GM23248 (cell line): Measurements from ENCODE around the gene LBHD2. TPM values are rescaled to one million over a fixed set of nuclear protein-coding genes. Genes with fewer than 3 reads are reported as not detected.

Experiments
- DNase-seq: peaks from one replicate; pipeline ENCODE4 v3.0.0-alpha.2; 2015
- H2AFZ ChIP-seq: fragments of 200-600 bp; sonication (generic); 2 replicates; pipeline ENCODE4 v1.6.1; 2016; ENCODE audit warnings: antibody characterized with exemption
- H3F3A ChIP-seq: fragments of 200-600 bp; sonication (generic); 2 replicates; pipeline ENCODE4 v1.6.1; 2016; ENCODE audit warnings: mild to moderate bottlenecking, antibody characterized with exemption, mixed run types; ENCODE audit not compliant: insufficient read depth
- H3K27ac ChIP-seq: fragments of 200-600 bp; sonication (generic); 2 replicates; pipeline ENCODE4 v1.5.1; 2016; ENCODE audit warnings: mild to moderate bottlenecking
- H3K27me3 ChIP-seq: fragments of 200-600 bp; sonication (generic); replicated peaks from 2 replicates; pipeline ENCODE4 v1.6.1; 2016; ENCODE audit warnings: mild to moderate bottlenecking; ENCODE audit not compliant: insufficient read depth
- H3K36me3 ChIP-seq: fragments of 200-600 bp; sonication (generic); 2 replicates; pipeline ENCODE4 v1.6.1; 2016; ENCODE audit warnings: low read depth, mild to moderate bottlenecking
- H3K4me1 ChIP-seq: fragments of 200-600 bp; sonication (generic); 2 replicates; pipeline ENCODE4 v1.6.1; 2016; ENCODE audit warnings: mild to moderate bottlenecking; ENCODE audit not compliant: insufficient read depth
- H3K4me2 ChIP-seq: fragments of 200-600 bp; sonication (generic); one replicate; pipeline ENCODE4 v1.6.1; 2016; ENCODE audit warnings: mild to moderate bottlenecking; ENCODE audit not compliant: unreplicated experiment
- H3K4me3 ChIP-seq: fragments of 200-600 bp; sonication (generic); 2 replicates; pipeline ENCODE4 v1.5.1; 2016; ENCODE audit warnings: mild to moderate bottlenecking
- H3K79me2 ChIP-seq: fragments of 200-600 bp; sonication (generic); 2 replicates; pipeline ENCODE4 v1.6.1; 2016; ENCODE audit warnings: mild to moderate bottlenecking; ENCODE audit not compliant: insufficient read depth
- H3K9ac ChIP-seq: fragments of 200-600 bp; sonication (generic); 2 replicates; pipeline ENCODE4 v1.6.1; 2016; ENCODE audit warnings: mild to moderate bottlenecking
- H3K9me2 ChIP-seq: fragments of 200-600 bp; sonication (generic); 2 replicates; pipeline ENCODE4 v1.6.1; 2016; ENCODE audit warnings: mixed run types, mild to moderate bottlenecking, moderate library complexity; ENCODE audit not compliant: insufficient read depth
- H3K9me3 ChIP-seq: fragments of 200-600 bp; sonication (generic); one replicate; pipeline ENCODE4 v1.6.1; 2017; ENCODE audit warnings: low read depth
- H4K20me1 ChIP-seq: fragments of 200-600 bp; sonication (generic); 2 replicates; pipeline ENCODE4 v1.6.0; 2016; ENCODE audit not compliant: insufficient read depth
- EZH2 ChIP-seq: fragments of 200-600 bp; sonication (generic); IDR thresholded peaks from 2 replicates; pipeline ENCODE4 v1.6.1; 2018; ENCODE audit warnings: antibody characterized with exemption, mild to moderate bottlenecking; ENCODE audit not compliant: insufficient read depth, poor library complexity, severe bottlenecking
- EZH2phosphoT487 ChIP-seq: fragments of 200-600 bp; sonication (generic); IDR thresholded peaks from 2 replicates; pipeline ENCODE4 v1.6.1; 2018; ENCODE audit warnings: antibody characterized with exemption, moderate library complexity, mild to moderate bottlenecking, low read depth; ENCODE audit not compliant: insufficient read depth
- WGBS, 2 experiments: methylation state at CpG; one replicate each; pipeline ENCODE4 v1.1.6; 2015 to 2017; ENCODE audit warnings: low lambda C conversion rate in 2 of 2, low coverage in 1 of 2; ENCODE audit errors: missing lambda C conversion rate in 2 of 2; 5-methylcytosine and 5-hydroxymethylcytosine counted together
- in situ Hi-C: fragments of 300-500 bp; cut with MboI; formaldehyde crosslinking; loops from 2 replicates; pipeline ENCODE4 v1.15.0; 2020
- polyA plus RNA-seq: library from polyadenylated mRNA; unstranded; fragments of >200 nt; fragmentation: Nextera tagmentation; extraction: Ambion mirVana; gene quantifications from 2 replicates; pipeline ENCODE4 v1.2.1, GENCODE V29; 2016
- total RNA-seq: library from RNA; depleted of rRNA; stranded (reverse); fragments of >200 nt; shearing (Covaris generic); gene quantifications from 2 replicates; pipeline ENCODE4 v1.2.3, GENCODE V29; 2014

The LBHD2 gene
- total and polyA plus RNA-seq, 2 experiments from 2014 or later: not detected

DNA sequence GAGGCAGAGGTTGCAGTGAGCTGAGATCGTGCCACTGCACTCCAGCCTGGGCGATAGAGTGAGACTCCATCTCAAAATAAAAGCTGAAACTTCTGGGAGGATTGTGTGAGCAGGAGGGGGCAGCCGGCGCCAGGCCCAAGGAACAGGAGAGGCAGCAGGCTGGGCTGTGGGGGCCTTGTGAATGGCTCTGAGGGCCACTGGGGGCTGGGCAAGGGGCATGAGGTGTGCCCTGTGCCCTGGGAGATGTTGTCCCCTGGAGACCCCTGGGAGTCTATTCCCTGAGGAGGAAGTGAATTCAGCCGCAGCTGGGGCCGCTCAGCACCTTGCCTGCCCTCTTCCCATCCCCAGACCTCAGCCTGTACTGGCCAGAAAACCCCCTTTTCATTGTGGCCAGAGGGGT is 4.9 kb downstream of the LBHD2 start:
- DNase-seq: no peak
- no peak overlapping the region for H3K4me3 ChIP-seq
- no peaks in the 10 kb centered on the region for H3K9me3 ChIP-seq
- H3K9ac ChIP-seq: no peak overlapping the region
- TF ChIP-seq EZH2: no peak
- TF ChIP-seq EZH2phosphoT487: no peak
- H3K79me2 ChIP-seq: no peaks in the 10 kb centered on the region
- no peak overlapping the region for H2AFZ ChIP-seq
- peaks cover 6% of the 10 kb centered on the region; the same call in 1 of the 2 replicates for H3K27me3 ChIP-seq
- no peak overlapping the region for H3K27ac ChIP-seq
- in situ Hi-C loops: loop anchor here (10.0 kb wide), 1 partner anchor 196 kb away; no protein-coding TSS in a partner anchor
- H3K9me2 ChIP-seq: no peaks in the 10 kb centered on the region
- no peak overlapping the region for H3K4me2 ChIP-seq
- H4K20me1 ChIP-seq: no peaks in the 10 kb centered on the region
- 77 to 85% methylated on average over 6 of the region's 6 CpGs for WGBS, 2 experiments
- no peaks in the 10 kb centered on the region for H3K4me1 ChIP-seq
- H3F3A ChIP-seq: no peaks in the 10 kb centered on the region
- no peaks in the 10 kb centered on the region for H3K36me3 ChIP-seq

DNA sequence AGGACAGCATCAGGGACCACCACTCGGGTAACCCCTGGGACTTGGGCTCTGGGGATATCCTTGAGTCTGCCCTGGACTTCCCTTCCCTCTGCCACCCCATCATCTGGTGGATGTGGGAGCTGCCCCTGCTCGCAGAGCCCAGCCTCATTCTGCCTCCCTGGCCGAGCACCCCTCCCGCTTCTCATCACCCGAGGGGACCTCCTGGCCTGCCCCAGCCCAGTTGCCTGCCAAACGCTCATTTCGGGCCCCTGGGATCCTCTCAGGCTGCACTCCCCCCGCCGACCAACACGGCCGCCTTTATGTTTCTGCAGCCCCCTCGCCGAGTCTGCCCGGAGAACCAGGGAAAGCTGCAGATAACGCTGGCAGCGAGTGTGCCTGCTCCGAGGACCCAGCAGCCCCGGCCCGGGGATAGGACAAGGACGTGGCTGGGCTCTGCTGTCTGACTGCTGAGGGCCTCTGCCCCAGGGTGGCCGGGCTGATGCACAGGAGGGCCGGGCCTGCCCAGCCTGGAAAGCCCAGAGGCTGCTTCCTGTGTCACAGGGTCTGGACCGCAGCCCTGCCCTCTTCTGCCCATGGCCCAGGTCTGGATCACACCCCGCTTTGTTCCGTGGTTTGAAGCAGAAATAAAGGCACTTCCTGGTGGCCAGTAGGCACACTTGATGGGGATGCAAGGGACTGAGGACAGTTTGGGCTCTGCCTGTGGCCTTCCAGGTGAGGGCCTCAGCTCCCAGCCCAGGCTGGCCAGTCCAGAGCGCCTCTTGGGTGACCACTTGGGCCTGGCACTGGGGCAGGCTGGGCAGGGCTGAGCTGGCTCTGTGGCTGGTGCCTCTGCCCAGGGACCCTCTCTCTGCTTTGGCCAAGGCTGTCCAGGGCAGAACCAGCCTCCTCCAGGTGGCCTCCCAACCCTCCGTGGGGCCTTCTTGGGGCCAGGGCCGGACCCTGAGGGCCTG is 5.7 kb downstream of the LBHD2 start:
- in situ Hi-C loops: loop anchor here (10.0 kb wide), 1 partner anchor 195 kb away; no protein-coding TSS in a partner anchor
- WGBS, 2 experiments: 89% methylated on average over 28 of the region's 28 CpGs

DNA sequence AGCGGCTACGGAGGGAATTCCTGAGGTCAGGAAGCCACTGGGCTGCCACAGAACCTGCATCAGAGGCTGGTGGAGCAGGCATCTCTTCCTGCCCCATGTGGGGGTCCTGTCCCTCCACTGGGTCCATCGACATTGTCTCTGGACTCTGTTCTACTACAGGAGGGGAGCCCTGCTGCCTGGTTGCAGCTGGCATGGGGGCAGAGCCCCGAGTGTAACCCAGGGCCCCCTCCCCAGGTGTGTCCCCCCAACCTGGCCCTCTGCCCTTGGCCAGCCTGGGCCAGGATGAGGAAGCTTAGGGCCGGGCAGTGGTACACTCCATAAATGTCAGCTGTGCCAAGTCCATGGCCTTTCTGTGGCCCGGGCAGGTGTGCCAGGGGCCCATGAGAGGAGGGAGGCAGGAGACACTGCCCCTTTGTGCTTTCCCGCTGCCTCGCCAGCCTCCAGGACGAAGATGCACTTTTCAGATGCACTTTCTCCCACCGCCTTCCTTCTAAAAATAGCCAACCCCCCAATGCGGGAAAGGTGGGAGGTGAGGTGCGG is 6.5 kb downstream of the LBHD2 start:
- H3F3A ChIP-seq: no peaks in the 10 kb centered on the region
- 85 to 86% methylated on average over 12 of the region's 12 CpGs for WGBS, 2 experiments
- DNase-seq: no peak
- H3K4me3 ChIP-seq: no peak overlapping the region
- no peak overlapping the region for H3K27ac ChIP-seq
- no peaks in the 10 kb centered on the region for H3K9me2 ChIP-seq
- no peak overlapping the region for H3K9ac ChIP-seq
- in situ Hi-C loops: no loop called here
- H3K4me1 ChIP-seq: no peaks in the 10 kb centered on the region
- no peaks in the 10 kb centered on the region for H3K9me3 ChIP-seq
- TF ChIP-seq EZH2: no peak
- TF ChIP-seq EZH2phosphoT487: no peak
- H3K27me3 ChIP-seq: no peaks in the 10 kb centered on the region
- peak overlapping the region; percentile 70; the same call in 1 of the 2 replicates for H2AFZ ChIP-seq
- no peaks in the 10 kb centered on the region for H3K79me2 ChIP-seq
- H3K4me2 ChIP-seq: no peak overlapping the region
- H3K36me3 ChIP-seq: no peaks in the 10 kb centered on the region
- no peaks in the 10 kb centered on the region for H4K20me1 ChIP-seq

More for the DNA sequence above, 5.7 kb downstream of the LBHD2 start:
- H3K27me3 ChIP-seq: 0 out of 2 replicates have a peak, but pooled peaks cover under 1% of the 10 kb centered on the region
- no peaks in the 10 kb centered on the region for H3K9me3 ChIP-seq
- no peak for DNase-seq
- no peaks in the 10 kb centered on the region for H3K36me3 ChIP-seq
- H3F3A ChIP-seq: no peaks in the 10 kb centered on the region
- no peak overlapping the region for H3K4me2 ChIP-seq
- no peak overlapping the region for H3K9ac ChIP-seq
- TF ChIP-seq EZH2phosphoT487: no peak
- no peak for TF ChIP-seq EZH2
- H4K20me1 ChIP-seq: no peaks in the 10 kb centered on the region
- H3K4me3 ChIP-seq: no peak overlapping the region
- no peaks in the 10 kb centered on the region for H3K79me2 ChIP-seq
- no peak overlapping the region for H2AFZ ChIP-seq
- H3K9me2 ChIP-seq: no peaks in the 10 kb centered on the region
- H3K27ac ChIP-seq: no peak overlapping the region
- H3K4me1 ChIP-seq: no peaks in the 10 kb centered on the region

DNA sequence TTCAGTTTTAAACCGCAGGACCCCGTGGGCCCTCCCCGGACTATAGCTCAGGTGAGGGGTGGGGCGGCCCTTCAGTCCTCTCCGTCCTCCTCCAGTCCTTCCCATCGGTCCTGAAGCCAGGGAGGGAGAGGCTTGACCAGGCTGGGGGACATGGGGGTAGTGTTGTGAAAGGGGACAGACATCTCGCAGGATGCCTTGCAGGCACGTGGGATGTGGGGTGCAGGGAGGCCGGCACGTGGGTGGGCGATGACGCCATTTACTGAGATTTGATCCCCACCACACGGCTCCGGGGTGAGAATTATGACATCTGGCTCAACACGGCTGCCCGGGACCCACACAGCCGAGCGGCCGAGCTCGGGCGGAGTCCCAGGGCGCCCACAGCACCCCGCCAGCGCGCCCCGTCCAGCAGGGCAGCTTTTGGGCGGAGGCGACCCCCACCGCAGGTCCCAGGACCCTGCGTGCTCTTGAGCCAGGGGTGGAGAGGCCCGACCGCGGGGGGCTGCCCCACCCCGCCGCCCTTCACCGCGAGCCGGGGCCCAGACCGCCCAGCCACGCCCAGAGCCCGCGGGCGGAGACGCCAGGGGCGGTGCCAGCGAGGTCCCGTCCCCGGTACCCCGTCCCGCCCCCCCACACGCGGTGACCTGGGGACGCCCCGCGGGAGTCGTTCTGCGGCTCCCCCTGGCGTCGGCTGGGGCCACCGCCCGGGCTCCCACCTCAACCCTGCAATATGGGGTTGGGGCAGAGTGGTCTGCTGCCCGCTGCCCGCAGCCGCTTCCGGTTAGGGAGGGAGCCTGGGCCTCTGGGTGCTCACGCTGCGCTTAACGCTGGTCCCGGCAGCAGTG is 7.3 kb downstream of the LBHD2 start:
- TF ChIP-seq EZH2phosphoT487 (no peak), EZH2 (no peak)
- DNase-seq: peak; percentile 62
- Histone ChIP-seq H3K79me2 (no peaks in the 10 kb centered on the region), H3K4me2 (peak overlapping the region; percentile 48), H3K9ac (peak overlapping the region; percentile 45), H3K4me1 (no peaks in the 10 kb centered on the region), H3K9me3 (no peaks in the 10 kb centered on the region), H2AFZ (peak overlapping the region; percentile 70), H3K4me3 (peak overlapping the region; percentile 58), H3F3A (no peaks in the 10 kb centered on the region), H3K36me3 (no peaks in the 10 kb centered on the region), H4K20me1 (no peaks in the 10 kb centered on the region), H3K27me3 (no peaks in the 10 kb centered on the region), H3K9me2 (no peaks in the 10 kb centered on the region), H3K27ac (no peak overlapping the region)
- 11 to 13% methylated on average over 41 to 51 of the region's 69 CpGs for WGBS, 2 experiments
- in situ Hi-C loops: no loop called here
